HG03280 (cell line): ENCODE results near the gene KHDC4.

Experiments
- ATAC-seq: cut with Tn5 transposase; IDR thresholded peaks from one replicate; pipeline ENCODE4 v1.9.1; 2021; ENCODE audit warnings: mild to moderate bottlenecking, moderate library complexity; ENCODE audit not compliant: unreplicated experiment

Gene KHDC4

DNA sequence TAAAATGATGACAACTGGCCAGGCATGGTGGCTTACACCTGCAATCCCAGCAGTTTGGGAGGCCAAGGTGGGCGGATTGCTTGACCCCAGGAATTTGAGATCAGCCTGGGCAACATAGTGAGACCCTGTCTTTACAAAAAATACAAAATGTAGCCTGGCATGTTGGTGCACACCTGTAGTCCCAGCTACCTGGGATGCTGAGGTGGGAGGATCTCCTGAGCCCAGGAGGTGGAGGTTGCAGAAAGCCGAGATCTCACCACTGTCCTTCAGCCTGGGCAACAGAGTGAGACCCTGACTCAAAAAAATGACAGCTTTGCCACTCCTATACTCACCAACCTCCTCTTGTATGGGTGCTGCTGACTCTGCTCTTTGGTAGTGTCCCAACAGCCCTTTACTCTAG lies 56.3 kb downstream of the KHDC4 start:
- no peak for ATAC-seq

DNA sequence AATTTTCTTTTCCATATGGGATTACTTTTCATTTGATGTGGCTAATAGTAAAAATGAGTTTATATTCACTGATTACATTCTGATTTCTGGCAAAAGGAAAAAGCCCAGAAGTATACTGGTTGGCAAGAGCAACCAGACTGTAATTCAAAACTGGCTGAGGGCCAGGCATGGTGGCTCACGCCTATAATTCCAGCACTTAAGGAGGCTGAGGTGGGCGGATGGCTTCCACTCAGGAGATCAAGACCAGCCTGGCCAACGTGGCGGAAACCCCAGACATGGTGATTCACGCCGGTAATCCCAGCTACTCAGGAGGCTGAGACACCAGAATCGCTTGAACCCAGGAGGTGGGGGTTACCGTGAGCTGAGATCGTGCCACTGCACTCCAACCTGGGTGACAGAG lies 60.4 kb downstream of the KHDC4 start:
- ATAC-seq, result no peak

DNA sequence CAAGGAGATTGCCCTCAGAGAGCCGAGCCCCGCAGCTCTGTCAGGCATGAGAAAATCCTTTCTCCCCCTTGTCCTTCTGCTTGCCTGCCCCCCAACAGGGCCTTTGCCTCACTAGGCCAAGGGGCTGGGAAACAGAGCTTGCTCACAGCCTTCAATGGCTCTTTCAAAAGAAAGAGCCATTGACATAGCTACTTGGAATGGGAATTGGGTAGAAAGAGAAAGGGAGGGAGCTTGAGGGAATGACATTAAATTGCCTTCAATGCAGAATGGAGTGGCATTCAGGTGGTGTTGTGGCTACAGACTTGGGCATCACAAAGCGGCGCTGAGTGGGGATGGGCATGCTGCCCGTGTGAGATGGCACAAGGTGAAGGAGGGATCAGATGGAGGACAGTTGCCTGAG lies 61.7 kb downstream of the KHDC4 start:
- no peak for ATAC-seq

DNA sequence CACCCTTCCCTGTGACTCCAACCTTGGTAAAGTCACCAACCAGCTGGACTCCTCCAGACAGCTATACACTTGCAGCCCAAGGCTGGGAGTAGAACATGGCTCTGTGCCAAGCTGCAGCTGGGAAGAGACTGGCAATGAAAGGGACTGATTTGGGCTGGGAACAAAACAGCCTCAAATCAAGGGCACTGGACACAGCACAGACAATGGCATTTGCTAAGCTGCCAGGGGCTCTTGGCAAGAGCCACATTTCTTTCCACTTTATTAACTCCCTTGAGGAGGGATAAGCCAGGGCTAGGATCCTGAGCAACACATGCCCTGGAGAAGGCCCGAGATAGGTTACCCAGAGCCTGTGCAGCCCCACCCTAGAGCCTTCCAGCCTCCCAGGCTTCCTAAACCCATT lies 62.8 kb downstream of the KHDC4 start:
- ATAC-seq, result no peak

DNA sequence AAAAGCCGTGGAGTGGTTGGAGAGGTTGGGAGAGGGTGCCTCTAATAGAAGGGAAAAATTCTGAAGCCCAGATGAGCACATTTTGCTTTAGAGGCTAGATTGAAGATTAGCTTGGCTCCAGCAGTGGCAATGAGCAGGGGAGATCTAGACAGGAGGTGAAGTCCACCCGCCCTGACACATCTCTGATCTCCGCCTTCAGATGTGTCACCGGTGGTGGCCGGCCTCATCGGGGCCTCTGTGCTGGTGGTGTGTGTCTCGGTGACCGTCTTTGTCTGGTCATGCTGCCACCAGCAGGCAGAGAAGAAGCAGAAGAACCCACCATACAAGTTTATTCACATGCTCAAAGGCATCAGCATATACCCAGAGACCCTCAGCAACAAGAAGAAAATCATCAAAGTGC lies 66.4 kb downstream of the KHDC4 start:
- no peak for ATAC-seq

DNA sequence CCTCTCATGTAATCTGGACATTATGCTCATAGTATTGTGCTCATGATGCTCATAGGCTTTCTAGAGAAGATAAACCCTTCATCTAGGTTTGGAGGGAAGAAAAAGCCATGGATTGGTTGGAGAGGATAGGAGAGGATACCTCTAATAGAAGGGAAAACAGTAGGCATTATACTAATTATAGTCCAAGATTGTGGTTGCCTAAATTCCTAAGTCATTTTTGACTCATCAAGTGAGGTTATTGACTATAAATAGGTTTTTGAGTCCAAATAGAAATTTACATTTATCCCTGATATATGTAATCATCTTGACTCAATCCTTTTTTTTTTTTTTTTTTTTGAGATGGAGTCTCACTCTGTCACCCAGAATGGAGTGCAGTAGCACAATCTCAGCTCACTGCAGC lies 69.8 kb downstream of the KHDC4 start:
- ATAC-seq, result no peak
